ENCODE results near the gene UGT1A1. TPM values are rescaled to one million over a fixed set of nuclear protein-coding genes. Genes with fewer than 3 reads are reported as not detected.

Gene UGT1A1
- total RNA-seq, 1 experiment from 2014 or later: not detected

DNA sequence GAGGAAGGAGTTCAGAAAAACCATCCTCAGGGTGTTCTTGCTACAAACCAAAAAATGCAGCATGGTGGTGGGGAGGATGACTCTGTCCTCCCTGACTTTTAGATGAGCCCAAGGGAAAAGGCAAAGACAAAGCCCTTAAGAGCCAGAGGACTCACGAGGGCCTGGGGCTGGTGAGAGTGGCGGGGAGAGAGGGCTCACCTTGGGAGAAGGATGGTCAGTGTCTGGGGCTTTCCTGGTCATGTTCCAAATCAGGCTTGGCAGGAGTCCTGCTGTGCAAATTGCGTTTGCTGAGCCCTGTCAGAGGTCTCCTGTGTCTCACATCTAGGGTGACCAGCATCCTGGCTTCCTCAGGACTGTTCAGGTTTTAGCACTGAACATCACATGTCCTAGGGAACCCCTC, 4.7 kb downstream of the UGT1A1 start:
- DNase-seq: no peak
- Histone ChIP-seq H2BK12ac (ENCODE audit: insufficient read length, low read depth, low read length) (no peak overlapping the region), H3K4me2 (ENCODE audit: insufficient read depth, insufficient read length, low read length) (no peak overlapping the region), H3T11ph (ENCODE audit: low read length) (no peak overlapping the region), H3K14ac (ENCODE audit: insufficient read depth, low read length) (no peak overlapping the region), H2BK5ac (ENCODE audit: insufficient read length, low read length) (no peak overlapping the region), H3K4ac (ENCODE audit: low read depth, low read length) (no peak overlapping the region), H2BK15ac (ENCODE audit: low read depth, low read length) (no peak overlapping the region), H2AK5ac (ENCODE audit: insufficient read length, low read length) (no peak overlapping the region), H2AFZ (ENCODE audit: low read length) (no peak overlapping the region), H4K5ac (ENCODE audit: insufficient read length, low read depth, low read length) (no peak overlapping the region), H3K23ac (ENCODE audit: insufficient read length, low read depth, low read length) (no peak overlapping the region), H4K91ac (ENCODE audit: insufficient read length, low read depth, low read length) (no peak overlapping the region), H3K27ac (ENCODE audit: insufficient read length, low read depth, low read length) (no peak overlapping the region), H3K23me2 (ENCODE audit: insufficient read length, low read depth, low read length, poor library complexity, severe bottlenecking) (no peaks in the 10 kb centered on the region), H3K27me3 (ENCODE audit: insufficient read depth, low read length) (no peaks in the 10 kb centered on the region), H3K79me2 (ENCODE audit: insufficient read depth, low read length) (no peaks in the 10 kb centered on the region), H3K18ac (ENCODE audit: insufficient read length, low read depth, low read length) (no peak overlapping the region), H4K8ac (replicated peaks; ENCODE audit: insufficient read length, low read depth, low read length) (no peak overlapping the region), H3K56ac (ENCODE audit: insufficient read length, low read depth, low read length) (no peak overlapping the region), H3K9ac (ENCODE audit: extremely low read depth, insufficient read length, low read length) (no peak overlapping the region), H3K4me1 (ENCODE audit: insufficient read depth, low read length) (peaks cover 2% of the 10 kb centered on the region; the same call in 1 of the 2 replicates), H3K79me1 (ENCODE audit: insufficient read depth, low read depth, low read length, poor library complexity, severe bottlenecking) (no peaks in the 10 kb centered on the region), H3K9me3 (ENCODE audit: control insufficient read depth, low read depth, low read length) (no peaks in the 10 kb centered on the region), H2BK20ac (ENCODE audit: low read depth, low read length, poor library complexity, severe bottlenecking) (no peak overlapping the region), H4K20me1 (ENCODE audit: control insufficient read depth, insufficient read depth, insufficient read length) (no peaks in the 10 kb centered on the region), H2BK120ac (ENCODE audit: low read depth, low read length, poor library complexity, severe bottlenecking) (no peak overlapping the region)
- Mint-ChIP-seq H3K9me3 (peaks cover 0 to 3% of the 10 kb centered on the region in 2 experiments; a peak in 1 of 5 replicates), H3K36me3 (ENCODE audit: insufficient read depth in 1 of 3, low read depth in 3 of 3) (no peaks in the 10 kb centered on the region; a peak in 1 of 7 replicates), H3K4me3 (no peak overlapping the region), H3K4me1 (peaks cover 5 to 6% of the 10 kb centered on the region in 2 experiments; a peak in 3 of 4 replicates), H3K27me3 (ENCODE audit: low read depth) (peaks cover 8% of the 10 kb centered on the region), H3K27ac (no peak overlapping the region)
- WGBS (ENCODE audit: extremely low coverage, insufficient read length, low lambda C conversion rate): no CpG with 5 or more reads among the region's 3 CpGs
- TF ChIP-seq CTCF (conservative IDR thresholded peaks at IDR 0.05): no peak
